GM12873 (cell line): ENCODE results near the gene UQCC2.

Experiments
- CTCF ChIP-seq: IDR thresholded peaks from 2 replicates; pipeline ENCODE4 v1.5.1; 2012; ENCODE audit warnings: low read depth, mild to moderate bottlenecking, moderate library complexity, low read length, control low read depth; ENCODE audit not compliant: insufficient read depth; ENCODE audit errors: missing control alignments

Gene UQCC2

DNA sequence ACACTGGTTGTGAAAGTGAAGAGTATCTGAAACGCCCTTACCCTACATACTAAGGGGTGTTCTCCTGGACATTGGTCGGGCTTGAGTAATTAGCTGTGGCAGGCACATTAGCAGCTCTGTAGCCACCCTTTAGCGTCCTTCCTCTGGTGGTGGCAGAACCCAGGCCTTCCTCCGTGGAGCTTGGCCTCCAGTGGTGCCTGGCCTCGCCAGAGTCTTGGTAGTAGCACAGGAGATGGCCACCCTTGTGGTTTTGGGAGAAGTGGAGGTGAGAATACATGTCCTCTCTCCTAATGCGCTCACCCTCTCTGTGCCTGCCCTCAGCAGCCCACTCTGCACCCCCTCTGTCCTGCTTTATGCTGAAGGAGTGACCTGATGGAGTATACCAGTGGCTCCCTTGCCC, 17.6 kb upstream of the UQCC2 start:
- no peak for TF ChIP-seq CTCF

DNA sequence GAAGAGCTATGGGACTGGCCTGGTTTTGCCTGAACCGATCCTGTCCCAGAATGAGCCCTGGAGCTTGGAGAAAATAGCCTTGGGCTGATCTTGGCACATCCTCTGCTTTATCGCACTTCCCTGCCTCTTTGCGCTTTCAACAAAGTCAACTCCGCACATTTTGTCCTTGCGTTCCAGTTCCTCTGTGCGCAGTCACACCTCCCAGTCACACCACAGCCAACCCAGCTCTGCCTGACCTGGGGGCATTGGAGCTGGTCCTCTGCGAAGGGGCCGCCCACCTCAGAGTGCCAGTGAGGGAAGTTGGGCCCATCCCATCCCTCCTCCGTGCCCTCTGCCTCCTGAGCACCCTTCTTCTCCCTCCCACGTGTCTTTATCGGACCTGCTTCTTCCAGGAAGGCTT, 16.9 kb upstream of the UQCC2 start:
- TF ChIP-seq CTCF: no peak

DNA sequence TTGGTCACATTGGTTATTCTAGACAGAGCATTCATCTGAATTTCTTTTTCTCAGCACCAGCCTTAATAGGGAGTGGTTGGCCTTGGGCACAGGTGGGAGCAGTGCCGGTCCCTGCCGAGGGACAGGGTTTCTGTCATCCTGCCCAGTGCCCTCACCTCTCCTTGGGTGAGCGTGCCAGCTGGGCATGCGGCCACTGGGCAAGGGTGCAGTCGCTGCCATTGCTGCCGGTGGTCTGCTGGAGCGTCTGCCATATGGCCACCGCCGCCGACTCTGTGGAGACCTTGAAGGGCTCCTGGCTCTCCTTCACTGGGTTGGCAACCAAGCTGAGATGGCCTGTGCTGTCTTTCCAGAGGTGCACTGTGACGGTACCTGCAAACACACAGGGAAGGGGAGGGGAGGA, 16.4 kb upstream of the UQCC2 start:
- TF ChIP-seq CTCF: no peak

- TF ChIP-seq CTCF: no peak
Measured at GRCh38 chr6:33727126-33727525, 15.6 kb upstream of the UQCC2 start.

DNA sequence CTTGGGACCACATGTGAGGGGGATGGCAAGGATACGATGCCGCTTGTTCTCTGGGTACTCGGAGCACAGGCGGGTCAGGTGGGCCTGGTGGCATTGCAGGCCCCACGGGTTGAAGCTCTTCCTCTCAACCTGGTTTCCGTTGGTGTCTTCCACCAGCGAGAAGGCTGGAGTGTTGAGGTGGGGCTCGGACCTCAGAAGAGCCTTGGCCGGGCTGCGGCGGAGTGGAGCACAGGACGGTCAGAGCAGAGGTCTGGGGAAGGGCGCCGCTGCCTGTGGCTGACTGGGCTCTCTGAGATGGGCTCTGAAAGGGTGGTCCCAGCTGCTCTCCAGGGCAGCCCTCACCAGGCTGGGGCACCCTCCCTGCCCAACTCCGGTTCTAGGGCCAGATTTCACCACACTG, 15.2 kb upstream of the UQCC2 start:
- TF ChIP-seq CTCF: no peak

- TF ChIP-seq CTCF: no peak
Measured at GRCh38 chr6:33725891-33726673, 14.6 kb upstream of the UQCC2 start.

GRCh38 chr6:33725222-33725621, 13.7 kb upstream of the UQCC2 start:
- no peak for TF ChIP-seq CTCF
